ENCODE data around the gene SAPCD1. TPM values are rescaled to one million over a fixed set of nuclear protein-coding genes. Genes with fewer than 3 reads are reported as not detected.

The SAPCD1 gene
- total and polyA plus RNA-seq, 2 donors (not counting 1 experiment from before 2014, with no cell fraction given): 12.9 TPM

DNA sequence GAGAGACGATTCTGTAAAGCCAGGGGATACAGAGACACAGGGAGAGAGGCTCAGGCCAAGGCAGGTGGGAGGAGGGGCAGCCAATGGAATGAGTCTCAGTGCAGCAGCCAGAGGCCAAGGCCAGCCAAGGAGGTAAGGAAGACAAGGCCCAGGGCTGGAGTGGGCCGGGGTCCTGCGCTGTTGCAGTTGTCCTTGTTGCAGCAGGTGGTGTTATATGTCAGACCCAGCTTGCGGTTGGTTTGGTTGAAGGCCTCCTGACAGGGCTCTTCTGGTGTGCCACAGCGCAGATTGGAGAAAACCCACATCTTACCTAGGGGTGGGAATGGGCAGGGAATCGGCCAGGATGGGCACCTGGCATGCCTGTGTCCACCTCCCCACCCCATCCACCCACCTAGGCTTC lies 43.5 kb upstream of the SAPCD1 start:
- H3K27ac ChIP-seq (ENCODE audit: low read length in 2 of 2): no peak overlapping the region
- Mint-ChIP-seq H3K27ac (no peak overlapping the region), H3K9me3 (ENCODE audit: insufficient read depth) (no peaks in the 10 kb centered on the region), H3K4me3 (no peak overlapping the region), H3K27me3 (no peaks in the 10 kb centered on the region), H3K4me1 (peaks cover 12% of the 10 kb centered on the region)
- H3K9me3 ChIP-seq (ENCODE audit: control extremely low read depth in 1 of 3, control insufficient read depth in 2 of 3, insufficient read depth in 1 of 3, low read length in 2 of 3): no peaks in the 10 kb centered on the region
- no peak overlapping the region for H3K4me3 ChIP-seq (ENCODE audit: control extremely low read depth in 1 of 5, extremely low read depth in 1 of 5, insufficient read depth in 1 of 5, low read depth in 2 of 5, low read length in 4 of 5)
- ATAC-seq (ENCODE audit: low read depth) (no peak), DNase-seq (no peak)
- no peaks in the 10 kb centered on the region for H3K36me3 ChIP-seq (replicated peaks in 1 of 2; ENCODE audit: control extremely low read depth in 1 of 2, control insufficient read depth in 1 of 2, extremely low read depth in 1 of 2, insufficient read depth in 2 of 2, low read length in 1 of 2)
- no peak overlapping the region for H3K4me2 ChIP-seq (replicated peaks; ENCODE audit: low read depth, low read length, poor library complexity, severe bottlenecking)
- no peaks in the 10 kb centered on the region for H4K20me1 ChIP-seq (ENCODE audit: control insufficient read depth, insufficient read depth, low read length, poor library complexity, severe bottlenecking)
- no peaks in the 10 kb centered on the region for H3K79me2 ChIP-seq (ENCODE audit: control insufficient read depth, insufficient read depth, low read length)
- no peak overlapping the region for H3K9ac ChIP-seq (ENCODE audit: low read length)
- H3K4me1 ChIP-seq (ENCODE audit: control insufficient read depth in 2 of 2, insufficient read depth in 2 of 2, low read length in 2 of 2): peaks cover 7 to 12% of the 10 kb centered on the region in 2 donors
- intact Hi-C loops (cut with micrococcal nuclease): no loop called here
- CTCF ChIA-PET: no interaction called here
- no peak overlapping the region for H2AFZ ChIP-seq (ENCODE audit: insufficient read depth, low read depth, low read length, poor library complexity, severe bottlenecking)
- TF ChIP-seq EZH2 (IDR thresholded peaks at IDR 0.05; ENCODE audit: borderline replicate concordance, insufficient read depth, low read depth, low read length, poor library complexity, severe bottlenecking) (no peak), CTCF (IDR thresholded peaks at IDR 0.05) (no peak)
- no peaks in the 10 kb centered on the region for H3K27me3 ChIP-seq (replicated peaks in 1 of 4; ENCODE audit: control extremely low read depth in 1 of 4, control insufficient read depth in 3 of 4, insufficient read depth in 4 of 4, low read length in 3 of 4)
- 94% methylated on average over 6 of the region's 6 CpGs for WGBS (ENCODE audit: insufficient coverage)
- POLR2A ChIA-PET: no interaction called here

DNA sequence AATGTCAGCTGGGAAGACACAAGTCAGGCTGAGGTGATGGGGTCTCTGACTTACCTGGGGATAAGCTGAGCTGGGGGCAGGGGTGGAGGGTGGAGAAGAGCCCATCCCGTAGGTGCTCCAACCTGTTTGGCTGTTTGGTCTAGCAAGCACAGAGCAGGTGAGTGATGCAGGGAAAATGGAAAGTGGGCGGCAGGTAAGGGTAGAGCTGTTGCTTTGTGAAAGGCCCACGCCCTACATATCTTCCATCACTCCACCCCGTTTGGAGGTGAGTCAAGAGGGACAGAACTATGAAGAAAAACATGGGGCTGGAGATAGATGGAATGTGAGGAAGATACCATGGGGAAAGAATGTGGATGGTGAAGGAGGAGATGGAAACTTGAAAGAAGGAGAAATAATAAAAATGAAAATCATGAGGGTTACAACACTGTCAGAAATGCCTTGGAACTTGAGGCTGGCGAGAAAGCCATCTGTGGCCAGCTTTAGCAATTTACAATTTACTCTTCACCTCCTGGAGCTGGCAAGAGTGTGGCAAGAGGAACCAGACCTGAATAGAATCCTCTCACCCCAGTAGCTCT lies 42.2 kb upstream of the SAPCD1 start:
- Histone ChIP-seq H3K36me3 (replicated peaks in 1 of 2; ENCODE audit: control extremely low read depth in 1 of 2, control insufficient read depth in 1 of 2, extremely low read depth in 1 of 2, insufficient read depth in 2 of 2, low read length in 1 of 2) (no peaks in the 10 kb centered on the region), H3K4me1 (ENCODE audit: control insufficient read depth in 2 of 2, insufficient read depth in 2 of 2, low read length in 2 of 2) (peaks cover 7 to 12% of the 10 kb centered on the region in 2 donors), H3K27ac (ENCODE audit: low read length in 2 of 2) (no peak overlapping the region), H3K9ac (ENCODE audit: low read length) (no peak overlapping the region), H3K4me2 (replicated peaks; ENCODE audit: low read depth, low read length, poor library complexity, severe bottlenecking) (no peak overlapping the region), H3K9me3 (ENCODE audit: control extremely low read depth in 1 of 3, control insufficient read depth in 2 of 3, insufficient read depth in 1 of 3, low read length in 2 of 3) (no peaks in the 10 kb centered on the region), H3K79me2 (ENCODE audit: control insufficient read depth, insufficient read depth, low read length) (no peaks in the 10 kb centered on the region), H3K27me3 (replicated peaks in 1 of 4; ENCODE audit: control extremely low read depth in 1 of 4, control insufficient read depth in 3 of 4, insufficient read depth in 4 of 4, low read length in 3 of 4) (no peaks in the 10 kb centered on the region), H4K20me1 (ENCODE audit: control insufficient read depth, insufficient read depth, low read length, poor library complexity, severe bottlenecking) (no peaks in the 10 kb centered on the region), H2AFZ (ENCODE audit: insufficient read depth, low read depth, low read length, poor library complexity, severe bottlenecking) (no peak overlapping the region), H3K4me3 (ENCODE audit: control extremely low read depth in 1 of 5, extremely low read depth in 1 of 5, insufficient read depth in 1 of 5, low read depth in 2 of 5, low read length in 4 of 5) (no peak overlapping the region)
- H3K4me1 Mint-ChIP-seq: peaks cover 19% of the 10 kb centered on the region
- H3K9me3 Mint-ChIP-seq (ENCODE audit: insufficient read depth): no peaks in the 10 kb centered on the region
- no peaks in the 10 kb centered on the region for H3K27me3 Mint-ChIP-seq
- H3K4me3 Mint-ChIP-seq: no peak overlapping the region
- H3K27ac Mint-ChIP-seq: no peak overlapping the region
- ATAC-seq (ENCODE audit: low read depth) (no peak), DNase-seq (no peak)
- no peak for TF ChIP-seq CTCF (IDR thresholded peaks at IDR 0.05)
- TF ChIP-seq EZH2 (IDR thresholded peaks at IDR 0.05; ENCODE audit: borderline replicate concordance, insufficient read depth, low read depth, low read length, poor library complexity, severe bottlenecking): no peak
- POLR2A ChIA-PET: no interaction called here
- intact Hi-C loops (cut with micrococcal nuclease): no loop called here
- 97% methylated on average over 4 of the region's 5 CpGs for WGBS (ENCODE audit: insufficient coverage)
- CTCF ChIA-PET: interaction anchor here (0.6 kb wide), 1 partner anchor 41 kb away, joined by 3 read pairs; no protein-coding TSS in a partner anchor

Data from B cell (primary cell).